ENCODE data around the gene PC.
A peak's percentile ranks its signal among the peaks of the same experiment; 100 is the strongest.
"Not testable (repeated sequence)": the region's sequence is repeated elsewhere in the genome, so short reads cannot be mapped to it uniquely, and the experiment has no call there.

PC gene

GRCh38 chr11:66979336-66979980 is 21.3 kb upstream of the PC start:
- DNase-seq, result no peak

GRCh38 chr11:66978717-66979116 is 20.5 kb upstream of the PC start:
- no peak for DNase-seq

GRCh38 chr11:66978229-66978628 is 20.0 kb upstream of the PC start:
- DNase-seq, result no peak

- DNase-seq, result no peak
Measured at GRCh38 chr11:66976925-66977324, 18.7 kb upstream of the PC start.

GRCh38 chr11:66976028-66976467 is 17.9 kb upstream of the PC start:
- DNase-seq, result peak; percentile 54

GRCh38 chr11:66975405-66976027 is 17.3 kb upstream of the PC start:
- DNase-seq, result no peak

GRCh38 chr11:66974724-66975404 is 16.7 kb upstream of the PC start, which contains the start of gene C11orf86:
Gene C11orf86 (plus strand): TSS chr11:66975304. CDS start chr11:66975363, 59 bp downstream.
- DNase-seq, result no peak

GRCh38 chr11:66973956-66974580 is 15.9 kb upstream of the PC start:
- no peak for DNase-seq

GRCh38 chr11:66971488-66971887 is 13.3 kb upstream of the PC start:
- no peak for DNase-seq

- DNase-seq, result no peak
Measured at GRCh38 chr11:66970807-66971442, 12.7 kb upstream of the PC start.

GRCh38 chr11:66970371-66970806 is 12.2 kb upstream of the PC start:
- no peak for DNase-seq

GRCh38 chr11:66969584-66970225 is 11.5 kb upstream of the PC start:
- no peak for DNase-seq

GRCh38 chr11:66967670-66968425 is 9.7 kb upstream of the PC start:
- no peak for DNase-seq

- DNase-seq, result no peak
Measured at GRCh38 chr11:66966351-66966750, 8.2 kb upstream of the PC start.

- no peak for DNase-seq
Measured at GRCh38 chr11:66964495-66964894, 6.3 kb upstream of the PC start.

- no peak for DNase-seq
Measured at GRCh38 chr11:66962801-66963200, 4.6 kb upstream of the PC start.

GRCh38 chr11:66962247-66962646 is 4.1 kb upstream of the PC start:
- no peak for DNase-seq

GRCh38 chr11:66961691-66962213 is 3.6 kb upstream of the PC start:
- DNase-seq, result not testable (repeated sequence)

GRCh38 chr11:66958956-66959274 is 732 bp upstream of the PC start:
- no peak for DNase-seq

GRCh38 chr11:66957971-66958231 is 282 bp downstream of the PC start:
- no peak for DNase-seq

- peak; percentile 52 for DNase-seq
Measured at GRCh38 chr11:66956689-66957290, 1.4 kb downstream of the PC start.

Data from right kidney (tissue), 1 donor.